Inferior parietal cortex (tissue), 1 donor: Measurements from ENCODE around the gene GP9.

Experiments used
- DNase-seq: peaks from one replicate; pipeline ENCODE4 v3.0.0-alpha.2; 2016; ENCODE audit errors: extremely low spot score

GP9 gene

DNA sequence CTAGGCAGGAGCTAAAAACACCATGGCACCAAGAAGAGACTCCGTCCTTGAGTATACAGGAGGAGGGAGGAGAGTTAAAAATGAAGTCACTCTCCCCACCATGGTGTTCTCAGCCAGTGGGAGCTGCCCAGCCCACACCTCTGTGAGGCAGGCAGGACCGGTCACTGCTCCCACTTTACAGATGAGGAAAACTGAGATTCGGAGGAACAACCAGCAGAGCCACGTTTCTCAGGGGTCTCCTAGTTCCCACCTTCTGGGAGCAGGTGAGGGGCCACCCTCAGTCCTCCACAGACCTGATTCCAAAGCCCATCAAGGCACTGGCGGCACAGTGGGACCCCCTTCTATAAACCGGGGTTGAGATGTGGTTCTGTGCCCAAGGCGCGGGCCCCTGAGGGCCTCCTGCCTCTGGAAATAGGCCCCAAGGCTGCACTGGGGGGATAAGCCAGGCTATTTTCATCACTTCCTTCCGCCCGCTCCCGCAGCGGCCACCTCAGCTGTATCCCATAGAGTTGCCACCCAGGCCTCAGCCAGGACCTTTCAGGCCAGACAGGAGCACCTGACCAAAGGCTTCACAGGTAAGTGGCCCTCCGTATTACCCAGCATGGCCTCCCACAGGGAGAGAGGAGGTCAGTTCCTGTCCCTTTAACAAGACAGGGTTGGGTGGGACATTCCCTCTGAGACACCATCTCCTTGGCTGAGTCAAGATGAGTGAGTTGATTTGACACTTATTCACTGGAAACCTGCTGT lies at the start of gene GP9:
TSS of gene GP9 (plus strand) at position 504 of the 747 bp plus-strand sequence. CDS start 961 bp downstream, outside the sequence.
- DNase-seq = no peak

- DNase-seq = no peak
Observed at GRCh38 chr3:129013491-129013891, 47.1 kb upstream of the GP9 start.

DNA sequence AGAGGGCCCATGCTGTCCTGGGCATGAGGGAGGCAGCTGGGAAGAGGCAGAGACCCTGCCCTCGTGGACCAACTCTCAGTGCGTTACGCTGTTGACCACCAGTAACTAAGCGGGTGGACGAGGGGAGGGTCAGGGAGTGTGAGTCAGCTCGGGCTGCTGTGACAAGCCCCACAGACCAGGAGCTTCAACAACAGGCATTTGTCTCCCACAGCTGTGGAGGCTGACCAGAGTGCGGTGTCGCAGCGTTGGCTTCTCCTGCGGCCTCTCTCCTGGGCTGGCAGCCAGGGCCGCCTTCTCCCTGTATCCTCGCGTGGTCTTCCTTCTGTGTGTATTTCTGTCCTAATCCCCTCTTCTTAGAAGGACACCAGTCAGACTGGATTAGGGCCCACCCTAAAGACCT lies 46.4 kb upstream of the GP9 start:
- no peak for DNase-seq

DNA sequence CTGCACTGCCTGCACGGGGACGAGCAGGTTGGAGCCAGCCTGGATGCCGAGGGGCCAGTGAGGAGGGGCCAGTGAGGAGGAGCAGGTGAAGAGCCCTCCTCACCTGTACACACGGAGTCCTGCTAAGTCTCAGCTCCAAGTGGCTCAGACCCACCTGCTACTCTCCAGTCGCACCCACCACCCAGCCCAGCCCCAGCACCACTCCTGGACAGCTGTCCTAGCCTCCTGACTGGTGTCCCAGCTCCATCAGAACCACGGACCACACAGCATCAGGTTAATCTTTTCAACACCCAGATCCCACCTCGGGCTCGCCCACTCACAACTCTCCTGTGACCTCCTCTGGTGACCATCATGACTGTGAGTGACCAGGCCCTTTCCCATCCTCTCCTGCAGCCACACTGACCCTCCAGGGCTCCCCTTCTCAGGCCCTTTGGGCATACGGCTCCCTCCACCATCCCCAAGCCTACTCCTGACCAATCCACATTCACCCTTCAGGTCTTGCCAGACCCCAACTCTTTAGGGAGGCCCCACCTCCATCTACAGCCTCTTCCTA lies 45.7 kb upstream of the GP9 start:
- DNase-seq = no peak

GRCh38 chr3:129015388-129016105 lies 45.0 kb upstream of the GP9 start:
- no peak for DNase-seq

DNA sequence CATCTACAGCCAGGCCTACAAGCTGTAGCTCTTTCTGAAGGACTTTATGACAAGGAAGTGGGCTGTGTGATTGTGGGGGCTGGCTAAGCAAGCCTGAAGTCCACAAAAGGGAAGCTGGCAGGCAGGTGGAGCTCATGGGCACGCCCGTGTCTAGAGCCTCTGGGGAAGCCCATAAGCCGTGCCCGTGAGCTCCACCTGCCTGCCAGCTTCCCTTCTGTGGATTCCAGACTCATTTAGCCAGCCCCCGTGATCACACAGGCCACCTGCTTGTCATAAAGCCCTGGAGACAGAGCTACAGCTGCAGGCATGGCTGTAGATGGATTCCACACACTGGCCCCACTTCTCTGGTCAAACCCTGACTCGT lies 44.2 kb upstream of the GP9 start:
- DNase-seq = no peak

GRCh38 chr3:129016720-129017483 lies 43.7 kb upstream of the GP9 start:
- no peak for DNase-seq

DNA sequence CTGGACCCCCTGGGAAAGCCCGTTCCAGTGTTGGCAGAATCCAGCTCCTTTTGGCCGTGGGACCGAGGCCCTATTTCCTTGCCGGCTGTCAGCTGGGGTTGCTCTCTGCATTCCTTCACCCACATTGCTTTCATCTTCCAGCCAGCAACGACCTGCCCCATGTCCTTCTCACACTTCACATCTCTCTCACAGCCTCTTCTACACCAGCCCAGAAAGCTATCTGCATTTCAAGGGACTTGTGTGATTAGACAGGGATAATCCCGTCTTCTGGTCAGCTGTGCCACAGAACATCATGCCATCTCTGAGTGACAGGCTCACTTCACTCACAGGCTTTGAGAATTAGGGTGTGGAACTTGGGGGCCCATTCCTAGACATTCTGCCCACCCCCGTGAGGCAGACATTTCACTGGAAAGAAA lies 43.1 kb upstream of the GP9 start:
- DNase-seq = no peak

GRCh38 chr3:129018271-129018670 lies 42.3 kb upstream of the GP9 start:
- no peak for DNase-seq

GRCh38 chr3:129018751-129019150 lies 41.8 kb upstream of the GP9 start:
- no peak for DNase-seq

- no peak for DNase-seq
Observed at GRCh38 chr3:129019266-129019665, 41.3 kb upstream of the GP9 start.

DNA sequence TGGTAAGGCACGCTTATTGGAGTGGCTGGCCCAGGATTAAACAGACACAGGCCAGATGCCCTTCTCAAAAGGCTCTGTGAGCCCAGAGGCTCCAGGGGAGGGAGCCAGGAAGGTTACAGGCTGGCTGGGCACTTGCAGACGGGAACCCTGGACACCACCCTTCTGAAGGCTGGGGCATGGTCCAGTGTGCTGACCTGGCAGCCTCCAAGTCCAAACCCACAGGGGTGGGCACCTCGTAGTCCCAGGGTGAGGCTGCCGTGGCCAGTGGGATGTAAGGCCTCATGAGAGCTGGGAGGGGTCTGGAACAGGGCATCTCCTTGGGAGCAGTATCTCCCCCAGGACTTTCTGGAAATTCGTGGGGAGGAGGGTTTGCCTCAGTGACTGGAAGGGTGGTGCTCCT lies 39.9 kb upstream of the GP9 start:
- DNase-seq = no peak

GRCh38 chr3:129021140-129021551 lies 39.4 kb upstream of the GP9 start:
- no peak for DNase-seq

GRCh38 chr3:129022114-129023007 lies 38.2 kb upstream of the GP9 start:
- DNase-seq = no peak

DNA sequence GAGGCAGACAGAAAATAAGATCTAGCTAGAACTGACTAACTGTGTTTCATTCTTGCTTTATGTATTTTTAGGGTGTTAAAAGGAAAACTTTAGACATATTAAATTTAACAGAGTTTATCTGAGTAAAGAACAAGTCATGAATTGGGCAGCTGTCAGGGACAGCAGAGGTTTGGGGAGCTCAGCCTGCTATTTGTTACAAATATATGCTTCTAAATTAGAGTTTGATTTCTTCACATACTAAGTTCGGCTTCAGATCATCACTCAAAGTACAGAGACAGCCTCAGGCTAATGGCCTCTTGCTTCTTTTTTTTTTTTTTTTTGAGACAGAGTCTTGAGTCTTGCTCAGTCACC lies 37.6 kb upstream of the GP9 start:
- DNase-seq = no peak

GRCh38 chr3:129023909-129024308 lies 36.7 kb upstream of the GP9 start:
- DNase-seq = no peak

- no peak for DNase-seq
Observed at GRCh38 chr3:129025108-129025507, 35.5 kb upstream of the GP9 start.

- peak; percentile 5 for DNase-seq
Observed at GRCh38 chr3:129025691-129026435, 34.7 kb upstream of the GP9 start.

- DNase-seq = peak; percentile 82
Observed at GRCh38 chr3:129026728-129027543, 33.6 kb upstream of the GP9 start.

- DNase-seq = no peak
Observed at GRCh38 chr3:129027544-129027880, 33.1 kb upstream of the GP9 start.
